ENCODE data around the gene ANKRD11.
"Not testable (repeated sequence)": the region's sequence is repeated elsewhere in the genome, so short reads cannot be mapped to it uniquely, and the experiment has no call there.

Gene ANKRD11

GRCh38 chr16:89383095-89384003 is 107.0 kb downstream of the ANKRD11 start:
- Histone ChIP-seq H3K4me1 (ENCODE audit: low read depth, poor library complexity, severe bottlenecking) (peaks cover 20% of the 10 kb centered on the region), H2AFZ (ENCODE audit: low read depth) (no peak overlapping the region), H3K4me2 (no peak overlapping the region), H3K9ac (no peak overlapping the region), H3K79me2 (ENCODE audit: insufficient read depth, low read depth) (peaks cover 100% of the 10 kb centered on the region), H4K20me1 (ENCODE audit: insufficient read depth) (peaks cover 76% of the 10 kb centered on the region), H3K36me3 (ENCODE audit: insufficient read depth) (no peaks in the 10 kb centered on the region), H3K4me3 (IDR thresholded peaks at IDR 0.05; ENCODE audit: insufficient read depth, low read depth, low read length) (no peak overlapping the region), H3K27me3 (ENCODE audit: insufficient read depth, low read depth) (no peaks in the 10 kb centered on the region), H3K27ac (no peak overlapping the region)
- no peak for TF ChIP-seq CTCF (conservative IDR thresholded peaks at IDR 0.05; ENCODE audit: low read depth, low read length)

GRCh38 chr16:89382555-89382954 is 107.8 kb downstream of the ANKRD11 start:
- H3K4me2 ChIP-seq; H3K27ac ChIP-seq; H3K36me3 ChIP-seq (ENCODE audit: insufficient read depth): not testable (repeated sequence)

DNA sequence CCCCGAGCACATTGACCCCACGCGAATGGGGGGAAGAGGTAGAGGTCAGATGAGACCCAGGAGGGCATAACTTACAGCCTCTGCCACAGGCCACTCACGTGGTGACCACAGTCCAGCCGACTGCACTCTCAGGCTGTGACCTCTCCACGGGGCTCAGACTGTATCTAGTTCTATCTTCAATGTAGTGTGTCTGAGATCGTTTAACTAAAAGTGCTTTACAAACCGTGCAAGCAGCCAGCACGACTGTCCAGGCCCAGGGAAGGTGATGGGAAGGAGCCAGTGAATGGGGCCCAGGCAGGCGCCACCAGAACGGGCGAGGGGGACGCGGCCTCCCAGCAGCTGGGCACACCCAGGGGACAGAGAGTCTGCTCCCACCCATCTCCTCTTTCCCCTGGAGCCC is 108.6 kb downstream of the ANKRD11 start:
- peaks cover 100% of the 10 kb centered on the region for H3K79me2 ChIP-seq (ENCODE audit: insufficient read depth, low read depth)
- peaks cover 86% of the 10 kb centered on the region for H4K20me1 ChIP-seq (ENCODE audit: insufficient read depth)
- H3K4me1 ChIP-seq (ENCODE audit: low read depth, poor library complexity, severe bottlenecking) = peaks cover 20% of the 10 kb centered on the region
- no peak for TF ChIP-seq CTCF (conservative IDR thresholded peaks at IDR 0.05; ENCODE audit: low read depth, low read length)
- no peak overlapping the region for H2AFZ ChIP-seq (ENCODE audit: low read depth)
- H3K9ac ChIP-seq = no peak overlapping the region
- no peaks in the 10 kb centered on the region for H3K36me3 ChIP-seq (ENCODE audit: insufficient read depth)
- H3K27ac ChIP-seq = no peak overlapping the region
- H3K27me3 ChIP-seq (ENCODE audit: insufficient read depth, low read depth) = no peaks in the 10 kb centered on the region
- H3K4me2 ChIP-seq = no peak overlapping the region
- no peak overlapping the region for H3K4me3 ChIP-seq (IDR thresholded peaks at IDR 0.05; ENCODE audit: insufficient read depth, low read depth, low read length)

More at GRCh38 chr16:89382555-89382954, 107.8 kb downstream of the ANKRD11 start:
- H2AFZ ChIP-seq (ENCODE audit: low read depth); H3K9ac ChIP-seq; H3K4me3 ChIP-seq (IDR thresholded peaks at IDR 0.05; ENCODE audit: insufficient read depth, low read depth, low read length); H3K27me3 ChIP-seq (ENCODE audit: insufficient read depth, low read depth): not testable (repeated sequence)
- Histone ChIP-seq H3K4me1 (ENCODE audit: low read depth, poor library complexity, severe bottlenecking) (peaks cover 20% of the 10 kb centered on the region), H3K79me2 (ENCODE audit: insufficient read depth, low read depth) (peaks cover 100% of the 10 kb centered on the region), H4K20me1 (ENCODE audit: insufficient read depth) (peaks cover 84% of the 10 kb centered on the region)

DNA sequence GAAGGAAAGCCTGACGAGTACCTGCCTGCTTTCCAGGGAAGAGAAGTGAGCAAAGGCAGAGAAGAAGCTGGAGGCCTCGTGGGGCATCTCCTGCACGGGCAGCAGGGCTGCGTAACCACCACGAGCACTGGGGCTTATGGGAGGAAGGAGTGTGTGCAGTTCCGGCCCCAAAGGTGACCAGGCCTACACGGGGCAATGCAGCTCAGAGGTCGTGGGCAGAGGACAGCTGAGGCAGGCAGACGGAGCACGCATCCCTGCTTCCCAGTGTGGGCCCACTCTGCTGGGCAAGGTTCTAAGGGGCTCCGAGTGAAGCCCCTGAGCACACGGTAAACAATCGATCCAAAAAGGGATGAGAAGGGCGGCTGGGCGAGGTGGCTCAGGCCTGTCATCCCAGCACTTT is 109.7 kb downstream of the ANKRD11 start:
- Histone ChIP-seq H3K4me2 (no peak overlapping the region), H2AFZ (ENCODE audit: low read depth) (no peak overlapping the region), H4K20me1 (ENCODE audit: insufficient read depth) (peaks cover 85% of the 10 kb centered on the region), H3K36me3 (ENCODE audit: insufficient read depth) (no peaks in the 10 kb centered on the region), H3K4me1 (ENCODE audit: low read depth, poor library complexity, severe bottlenecking) (peaks cover 20% of the 10 kb centered on the region), H3K27ac (no peak overlapping the region), H3K9ac (no peak overlapping the region), H3K4me3 (IDR thresholded peaks at IDR 0.05; ENCODE audit: insufficient read depth, low read depth, low read length) (no peak overlapping the region), H3K79me2 (ENCODE audit: insufficient read depth, low read depth) (peaks cover 100% of the 10 kb centered on the region), H3K27me3 (ENCODE audit: insufficient read depth, low read depth) (no peaks in the 10 kb centered on the region)
- no peak for TF ChIP-seq CTCF (conservative IDR thresholded peaks at IDR 0.05; ENCODE audit: low read depth, low read length)

All from KMS-11 (cell line).